Muscle of back (tissue), 11 donors: ENCODE measurements around the gene CARD14. TPM values are rescaled to one million over a fixed set of nuclear protein-coding genes. Genes with fewer than 3 reads are reported as not detected.
"Not testable (repeated sequence)": the region's sequence is repeated elsewhere in the genome, so short reads cannot be mapped to it uniquely, and the experiment has no call there.

Experiments
- DNase-seq, 3 donors: peaks; one replicate each; pipeline versions ENCODE4 v3.0.0 to v3.0.0-alpha.2; 2013
- polyA plus RNA-seq, 10 donors: library from polyadenylated mRNA; unstranded; fragments of 120-200 nt; gene quantifications; one replicate each; pipeline ENCODE4 v1.2.1, GENCODE V29; 2013; ENCODE audit not compliant: insufficient read length in 10 of 10

Gene CARD14
- polyA plus RNA-seq, 10 donors = 0.28 to 0.94 (median 0.71) TPM

- DNase-seq = peak; percentile 99 to 100 (median 100)
Observed at GRCh38 chr17:80147035-80147822, 22.6 kb upstream of the CARD14 start, which contains the start of gene EIF4A3. EIF4A3 (minus strand) TSS chr17:80147128; CDS start chr17:80146961, 167 bp downstream.

GRCh38 chr17:80151333-80151732 is 18.5 kb upstream of the CARD14 start:
- no peak for DNase-seq

GRCh38 chr17:80152081-80152702 is 17.6 kb upstream of the CARD14 start:
- no peak for DNase-seq

GRCh38 chr17:80153004-80153403 is 16.8 kb upstream of the CARD14 start:
- no peak for DNase-seq

- DNase-seq = no peak
Observed at GRCh38 chr17:80154166-80154565, 15.7 kb upstream of the CARD14 start.

- not testable (repeated sequence) for DNase-seq
Observed at GRCh38 chr17:80155600-80155999, 14.2 kb upstream of the CARD14 start.

- no peak for DNase-seq
Observed at GRCh38 chr17:80158846-80159245, 11.0 kb upstream of the CARD14 start.

GRCh38 chr17:80160536-80160935 is 9.3 kb upstream of the CARD14 start:
- DNase-seq = no peak

- DNase-seq = no peak
Observed at GRCh38 chr17:80163336-80163735, 6.5 kb upstream of the CARD14 start.

- DNase-seq = no peak
Observed at GRCh38 chr17:80164185-80164584, 5.6 kb upstream of the CARD14 start.

GRCh38 chr17:80166446-80166845 is 3.4 kb upstream of the CARD14 start:
- DNase-seq = no peak

GRCh38 chr17:80168371-80168770 is 1.5 kb upstream of the CARD14 start:
- DNase-seq = no peak

- no peak for DNase-seq
Observed at GRCh38 chr17:80169107-80169506, 723 bp upstream of the CARD14 start.

GRCh38 chr17:80171681-80172080 is 1.9 kb downstream of the CARD14 start:
- DNase-seq = no peak

- DNase-seq = no peak
Observed at GRCh38 chr17:80173126-80173525, 3.3 kb downstream of the CARD14 start.

- DNase-seq = no peak
Observed at GRCh38 chr17:80173916-80174315, 4.1 kb downstream of the CARD14 start.

GRCh38 chr17:80176757-80177156 is 6.9 kb downstream of the CARD14 start:
- no peak for DNase-seq

- no peak for DNase-seq
Observed at GRCh38 chr17:80177986-80178595, 8.3 kb downstream of the CARD14 start.

- no peak for DNase-seq
Observed at GRCh38 chr17:80180192-80180591, 10.4 kb downstream of the CARD14 start.

GRCh38 chr17:80181431-80181830 is 11.6 kb downstream of the CARD14 start:
- DNase-seq = no peak

GRCh38 chr17:80182118-80182844 is 12.5 kb downstream of the CARD14 start:
- DNase-seq = no peak

- no peak for DNase-seq
Observed at GRCh38 chr17:80182845-80183223, 13.0 kb downstream of the CARD14 start.
